ENCODE data around the gene ERH.

Gene ERH

GRCh38 chr14:69358966-69359365, 39.1 kb downstream of the ERH start:
- Histone ChIP-seq H3K9me3 (ENCODE audit: low read length) (no peaks in the 10 kb centered on the region), H3K36me3 (ENCODE audit: insufficient read depth, low read length) (no peaks in the 10 kb centered on the region), H3K4me1 (ENCODE audit: insufficient read depth, low read length) (no peaks in the 10 kb centered on the region), H3K4me3 (ENCODE audit: low read length) (no peak overlapping the region), H2AFZ (ENCODE audit: low read depth, low read length) (no peak overlapping the region), H3K27me3 (ENCODE audit: insufficient read depth, low read length) (no peaks in the 10 kb centered on the region)

- no peaks in the 10 kb centered on the region for H3K27me3 ChIP-seq (ENCODE audit: insufficient read depth, low read length)
- no peaks in the 10 kb centered on the region for H3K9me3 ChIP-seq (ENCODE audit: low read length)
- no peak overlapping the region for H3K4me3 ChIP-seq (ENCODE audit: low read length)
- no peaks in the 10 kb centered on the region for H3K4me1 ChIP-seq (ENCODE audit: insufficient read depth, low read length)
- no peak overlapping the region for H2AFZ ChIP-seq (ENCODE audit: low read depth, low read length)
- H3K36me3 ChIP-seq (ENCODE audit: insufficient read depth, low read length) = peaks cover 3% of the 10 kb centered on the region
Measured at GRCh38 chr14:69358233-69358963, 39.7 kb downstream of the ERH start.

GRCh38 chr14:69357544-69358200, 40.4 kb downstream of the ERH start:
- H3K36me3 ChIP-seq (ENCODE audit: insufficient read depth, low read length) = peaks cover 6% of the 10 kb centered on the region
- no peak overlapping the region for H3K4me3 ChIP-seq (ENCODE audit: low read length)
- no peaks in the 10 kb centered on the region for H3K27me3 ChIP-seq (ENCODE audit: insufficient read depth, low read length)
- H3K9me3 ChIP-seq (ENCODE audit: low read length) = no peaks in the 10 kb centered on the region
- H3K4me1 ChIP-seq (ENCODE audit: insufficient read depth, low read length) = no peaks in the 10 kb centered on the region
- H2AFZ ChIP-seq (ENCODE audit: low read depth, low read length) = no peak overlapping the region

- Histone ChIP-seq H3K36me3 (ENCODE audit: insufficient read depth, low read length) (peaks cover 12% of the 10 kb centered on the region), H3K27me3 (ENCODE audit: insufficient read depth, low read length) (no peaks in the 10 kb centered on the region), H3K4me3 (ENCODE audit: low read length) (no peak overlapping the region), H3K9me3 (ENCODE audit: low read length) (no peaks in the 10 kb centered on the region), H3K4me1 (ENCODE audit: insufficient read depth, low read length) (no peaks in the 10 kb centered on the region), H2AFZ (ENCODE audit: low read depth, low read length) (no peak overlapping the region)
Measured at GRCh38 chr14:69356903-69357543, 41.1 kb downstream of the ERH start.

- Histone ChIP-seq H3K4me3 (ENCODE audit: low read length) (no peak overlapping the region), H2AFZ (ENCODE audit: low read depth, low read length) (no peak overlapping the region), H3K27me3 (ENCODE audit: insufficient read depth, low read length) (no peaks in the 10 kb centered on the region), H3K4me1 (ENCODE audit: insufficient read depth, low read length) (no peaks in the 10 kb centered on the region), H3K36me3 (ENCODE audit: insufficient read depth, low read length) (peaks cover 16% of the 10 kb centered on the region), H3K9me3 (ENCODE audit: low read length) (no peaks in the 10 kb centered on the region)
Measured at GRCh38 chr14:69355607-69356281, 42.4 kb downstream of the ERH start.

GRCh38 chr14:69355154-69355597, 42.9 kb downstream of the ERH start:
- Histone ChIP-seq H3K4me3 (ENCODE audit: low read length) (no peak overlapping the region), H3K36me3 (ENCODE audit: insufficient read depth, low read length) (peaks cover 18% of the 10 kb centered on the region), H3K9me3 (ENCODE audit: low read length) (no peaks in the 10 kb centered on the region), H3K27me3 (ENCODE audit: insufficient read depth, low read length) (no peaks in the 10 kb centered on the region), H2AFZ (ENCODE audit: low read depth, low read length) (no peak overlapping the region), H3K4me1 (ENCODE audit: insufficient read depth, low read length) (no peaks in the 10 kb centered on the region)

GRCh38 chr14:69354383-69355153, 43.5 kb downstream of the ERH start:
- Histone ChIP-seq H3K4me1 (ENCODE audit: insufficient read depth, low read length) (no peaks in the 10 kb centered on the region), H3K27me3 (ENCODE audit: insufficient read depth, low read length) (no peaks in the 10 kb centered on the region), H3K4me3 (ENCODE audit: low read length) (no peak overlapping the region), H3K36me3 (ENCODE audit: insufficient read depth, low read length) (peaks cover 20% of the 10 kb centered on the region), H2AFZ (ENCODE audit: low read depth, low read length) (no peak overlapping the region), H3K9me3 (ENCODE audit: low read length) (no peaks in the 10 kb centered on the region)

- H3K4me3 ChIP-seq (ENCODE audit: low read length) = no peak overlapping the region
- H3K4me1 ChIP-seq (ENCODE audit: insufficient read depth, low read length) = no peaks in the 10 kb centered on the region
- H3K27me3 ChIP-seq (ENCODE audit: insufficient read depth, low read length) = no peaks in the 10 kb centered on the region
- H2AFZ ChIP-seq (ENCODE audit: low read depth, low read length) = no peak overlapping the region
- H3K9me3 ChIP-seq (ENCODE audit: low read length) = no peaks in the 10 kb centered on the region
- H3K36me3 ChIP-seq (ENCODE audit: insufficient read depth, low read length) = peaks cover 32% of the 10 kb centered on the region
Measured at GRCh38 chr14:69353168-69353567, 44.9 kb downstream of the ERH start.

- H3K9me3 ChIP-seq (ENCODE audit: low read length) = no peaks in the 10 kb centered on the region
- H3K27me3 ChIP-seq (ENCODE audit: insufficient read depth, low read length) = no peaks in the 10 kb centered on the region
- no peak overlapping the region for H3K4me3 ChIP-seq (ENCODE audit: low read length)
- no peak overlapping the region for H2AFZ ChIP-seq (ENCODE audit: low read depth, low read length)
- peaks cover 44% of the 10 kb centered on the region for H3K36me3 ChIP-seq (ENCODE audit: insufficient read depth, low read length)
- H3K4me1 ChIP-seq (ENCODE audit: insufficient read depth, low read length) = no peaks in the 10 kb centered on the region
Measured at GRCh38 chr14:69351911-69352310, 46.2 kb downstream of the ERH start.

GRCh38 chr14:69351385-69351784, 46.7 kb downstream of the ERH start:
- Histone ChIP-seq H2AFZ (ENCODE audit: low read depth, low read length) (no peak overlapping the region), H3K27me3 (ENCODE audit: insufficient read depth, low read length) (no peaks in the 10 kb centered on the region), H3K4me3 (ENCODE audit: low read length) (no peak overlapping the region), H3K9me3 (ENCODE audit: low read length) (no peaks in the 10 kb centered on the region), H3K36me3 (ENCODE audit: insufficient read depth, low read length) (peaks cover 46% of the 10 kb centered on the region), H3K4me1 (ENCODE audit: insufficient read depth, low read length) (no peaks in the 10 kb centered on the region)

- no peaks in the 10 kb centered on the region for H3K4me1 ChIP-seq (ENCODE audit: insufficient read depth, low read length)
- H3K4me3 ChIP-seq (ENCODE audit: low read length) = no peak overlapping the region
- H3K27me3 ChIP-seq (ENCODE audit: insufficient read depth, low read length) = no peaks in the 10 kb centered on the region
- H3K36me3 ChIP-seq (ENCODE audit: insufficient read depth, low read length) = peaks cover 46% of the 10 kb centered on the region
- no peak overlapping the region for H2AFZ ChIP-seq (ENCODE audit: low read depth, low read length)
- no peaks in the 10 kb centered on the region for H3K9me3 ChIP-seq (ENCODE audit: low read length)
Measured at GRCh38 chr14:69350892-69351291, 47.2 kb downstream of the ERH start.

- no peak overlapping the region for H2AFZ ChIP-seq (ENCODE audit: low read depth, low read length)
- no peak overlapping the region for H3K4me3 ChIP-seq (ENCODE audit: low read length)
- peaks cover 49% of the 10 kb centered on the region for H3K36me3 ChIP-seq (ENCODE audit: insufficient read depth, low read length)
- H3K9me3 ChIP-seq (ENCODE audit: low read length) = no peaks in the 10 kb centered on the region
- H3K4me1 ChIP-seq (ENCODE audit: insufficient read depth, low read length) = no peaks in the 10 kb centered on the region
- no peaks in the 10 kb centered on the region for H3K27me3 ChIP-seq (ENCODE audit: insufficient read depth, low read length)
Measured at GRCh38 chr14:69349091-69349777, 48.9 kb downstream of the ERH start.

Measured in neuron (in vitro differentiated cells).